Esophagus muscularis mucosa (tissue), 4 donors: ENCODE data around the gene C2CD3.

Experiments used
- EP300 ChIP-seq: sonication (generic); formaldehyde crosslinking; IDR thresholded peaks from one replicate; pipeline ENCODE4 v1.6.1; 2017; ENCODE audit warnings: antibody characterized with exemption
- POLR2A ChIP-seq: fragments of 450-650 bp; IDR thresholded peaks from one replicate; pipeline ENCODE4 v1.6.1; 2017; ENCODE audit warnings: antibody characterized with exemption, moderate library complexity, mild to moderate bottlenecking, low read depth
- TF ChIP-seq, protein P1 (sequence below), 3 experiments: fragments of 200-600 bp in 2 of 3; fragments of 450-650 bp in 1 of 3; sonication (generic) in 2 of 3; IDR thresholded peaks; one replicate each; pipeline ENCODE4 v1.5.1; 2017 to 2019; ENCODE audit warnings: antibody characterized with exemption in 3 of 3, mild to moderate bottlenecking in 2 of 3, moderate library complexity in 1 of 3

GRCh38 chr11:73969991-73970800 lies 200.6 kb downstream of the C2CD3 start:
- no peak for TF ChIP-seq EP300
- TF ChIP-seq, protein P1, sequence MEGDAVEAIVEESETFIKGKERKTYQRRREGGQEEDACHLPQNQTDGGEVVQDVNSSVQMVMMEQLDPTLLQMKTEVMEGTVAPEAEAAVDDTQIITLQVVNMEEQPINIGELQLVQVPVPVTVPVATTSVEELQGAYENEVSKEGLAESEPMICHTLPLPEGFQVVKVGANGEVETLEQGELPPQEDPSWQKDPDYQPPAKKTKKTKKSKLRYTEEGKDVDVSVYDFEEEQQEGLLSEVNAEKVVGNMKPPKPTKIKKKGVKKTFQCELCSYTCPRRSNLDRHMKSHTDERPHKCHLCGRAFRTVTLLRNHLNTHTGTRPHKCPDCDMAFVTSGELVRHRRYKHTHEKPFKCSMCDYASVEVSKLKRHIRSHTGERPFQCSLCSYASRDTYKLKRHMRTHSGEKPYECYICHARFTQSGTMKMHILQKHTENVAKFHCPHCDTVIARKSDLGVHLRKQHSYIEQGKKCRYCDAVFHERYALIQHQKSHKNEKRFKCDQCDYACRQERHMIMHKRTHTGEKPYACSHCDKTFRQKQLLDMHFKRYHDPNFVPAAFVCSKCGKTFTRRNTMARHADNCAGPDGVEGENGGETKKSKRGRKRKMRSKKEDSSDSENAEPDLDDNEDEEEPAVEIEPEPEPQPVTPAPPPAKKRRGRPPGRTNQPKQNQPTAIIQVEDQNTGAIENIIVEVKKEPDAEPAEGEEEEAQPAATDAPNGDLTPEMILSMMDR (IDR thresholded peaks at IDR 0.05), result no peak
- no peak for TF ChIP-seq POLR2A
